ENCODE results near the gene GJB6.

The GJB6 gene

GRCh38 chr13:20258963-20259288, 26.8 kb upstream of the GJB6 start:
- no peaks in the 10 kb centered on the region for H4K20me1 ChIP-seq
- H3K27me3 ChIP-seq: no peaks in the 10 kb centered on the region
- TF ChIP-seq Cebpa-rat (IDR thresholded peaks at IDR 0.05): no peak
- no peak overlapping the region for H3K27ac ChIP-seq
- H3K36me3 ChIP-seq: no peaks in the 10 kb centered on the region
- H3K4me3 ChIP-seq: no peak overlapping the region
- H3K9me3 ChIP-seq: no peaks in the 10 kb centered on the region
- H3K4me2 ChIP-seq: no peak overlapping the region
- no peaks in the 10 kb centered on the region for H3K4me1 ChIP-seq
- no peak overlapping the region for H3K9ac ChIP-seq

- Histone ChIP-seq H3K4me1 (no peaks in the 10 kb centered on the region), H3K4me2 (no peak overlapping the region), H3K27ac (no peak overlapping the region), H3K9me3 (no peaks in the 10 kb centered on the region), H4K20me1 (no peaks in the 10 kb centered on the region), H3K27me3 (no peaks in the 10 kb centered on the region), H3K4me3 (no peak overlapping the region), H3K9ac (no peak overlapping the region), H3K36me3 (no peaks in the 10 kb centered on the region)
- TF ChIP-seq Cebpa-rat (IDR thresholded peaks at IDR 0.05): no peak
Measured at GRCh38 chr13:20258208-20258962, 26.3 kb upstream of the GJB6 start.

GRCh38 chr13:20254076-20254475, 22.0 kb upstream of the GJB6 start:
- no peak overlapping the region for H3K27ac ChIP-seq
- no peak overlapping the region for H3K9ac ChIP-seq
- no peaks in the 10 kb centered on the region for H4K20me1 ChIP-seq
- H3K4me1 ChIP-seq: no peaks in the 10 kb centered on the region
- H3K36me3 ChIP-seq: no peaks in the 10 kb centered on the region
- no peak overlapping the region for H3K4me3 ChIP-seq
- no peaks in the 10 kb centered on the region for H3K27me3 ChIP-seq
- H3K9me3 ChIP-seq: no peaks in the 10 kb centered on the region
- H3K4me2 ChIP-seq: no peak overlapping the region
- no peak for TF ChIP-seq Cebpa-rat (IDR thresholded peaks at IDR 0.05)

- no peak overlapping the region for H3K9ac ChIP-seq
- TF ChIP-seq Cebpa-rat (IDR thresholded peaks at IDR 0.05): no peak
- H3K4me2 ChIP-seq: no peak overlapping the region
- H4K20me1 ChIP-seq: no peaks in the 10 kb centered on the region
- H3K4me3 ChIP-seq: no peak overlapping the region
- no peaks in the 10 kb centered on the region for H3K27me3 ChIP-seq
- no peaks in the 10 kb centered on the region for H3K36me3 ChIP-seq
- no peak overlapping the region for H3K27ac ChIP-seq
- no peaks in the 10 kb centered on the region for H3K4me1 ChIP-seq
- H3K9me3 ChIP-seq: no peaks in the 10 kb centered on the region
Measured at GRCh38 chr13:20249913-20250312, 17.8 kb upstream of the GJB6 start.

DNA sequence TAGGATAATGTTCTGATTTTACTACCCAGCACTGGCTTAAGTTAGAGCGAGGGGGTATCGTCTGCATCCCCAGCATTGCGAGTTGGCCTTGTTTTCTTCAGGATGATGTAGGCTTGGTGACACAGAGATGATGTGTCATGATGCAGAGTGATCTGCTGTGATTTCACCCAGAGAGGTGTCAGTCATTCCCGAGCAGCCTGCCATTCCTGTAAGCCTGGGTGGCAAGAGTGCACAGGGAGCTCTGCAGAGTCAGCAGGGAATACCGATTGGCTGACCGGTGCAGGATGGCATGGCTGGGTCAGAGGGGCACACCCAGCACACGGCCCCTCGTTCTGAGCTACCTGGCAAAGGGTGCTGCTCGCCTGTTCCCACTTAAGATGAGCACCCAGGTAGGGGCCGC, 15.8 kb upstream of the GJB6 start:
- no peak for TF ChIP-seq Cebpa-rat (IDR thresholded peaks at IDR 0.05)
- no peaks in the 10 kb centered on the region for H3K4me1 ChIP-seq
- no peaks in the 10 kb centered on the region for H3K9me3 ChIP-seq
- no peak overlapping the region for H3K9ac ChIP-seq
- no peaks in the 10 kb centered on the region for H4K20me1 ChIP-seq
- H3K36me3 ChIP-seq: no peaks in the 10 kb centered on the region
- H3K27ac ChIP-seq: no peak overlapping the region
- no peaks in the 10 kb centered on the region for H3K27me3 ChIP-seq
- no peak overlapping the region for H3K4me3 ChIP-seq
- no peak overlapping the region for H3K4me2 ChIP-seq

DNA sequence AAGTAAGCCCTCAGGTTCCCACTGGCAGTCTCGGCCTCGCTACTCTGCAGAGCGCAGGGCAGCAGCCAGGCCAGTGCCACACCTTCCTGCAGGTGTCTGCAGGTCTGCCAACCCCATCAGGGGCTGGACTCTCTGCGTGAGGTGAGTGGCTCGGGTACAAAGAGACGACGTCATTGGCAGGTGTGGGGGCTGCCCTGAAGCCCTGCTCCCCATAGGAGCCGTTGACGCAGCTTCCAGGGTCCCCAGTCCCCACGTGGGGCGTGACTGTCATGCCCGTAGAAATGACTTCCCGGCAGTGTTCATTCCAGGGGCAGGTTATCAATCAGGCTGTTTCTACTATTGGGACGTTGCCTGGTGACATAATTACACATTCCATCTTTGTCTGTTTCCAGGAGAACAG, 15.3 kb upstream of the GJB6 start:
- no peaks in the 10 kb centered on the region for H3K4me1 ChIP-seq
- H3K9ac ChIP-seq: no peak overlapping the region
- H3K9me3 ChIP-seq: no peaks in the 10 kb centered on the region
- H3K36me3 ChIP-seq: no peaks in the 10 kb centered on the region
- H3K27me3 ChIP-seq: no peaks in the 10 kb centered on the region
- H4K20me1 ChIP-seq: no peaks in the 10 kb centered on the region
- H3K4me3 ChIP-seq: no peak overlapping the region
- TF ChIP-seq Cebpa-rat (IDR thresholded peaks at IDR 0.05): no peak
- H3K27ac ChIP-seq: no peak overlapping the region
- H3K4me2 ChIP-seq: no peak overlapping the region

DNA sequence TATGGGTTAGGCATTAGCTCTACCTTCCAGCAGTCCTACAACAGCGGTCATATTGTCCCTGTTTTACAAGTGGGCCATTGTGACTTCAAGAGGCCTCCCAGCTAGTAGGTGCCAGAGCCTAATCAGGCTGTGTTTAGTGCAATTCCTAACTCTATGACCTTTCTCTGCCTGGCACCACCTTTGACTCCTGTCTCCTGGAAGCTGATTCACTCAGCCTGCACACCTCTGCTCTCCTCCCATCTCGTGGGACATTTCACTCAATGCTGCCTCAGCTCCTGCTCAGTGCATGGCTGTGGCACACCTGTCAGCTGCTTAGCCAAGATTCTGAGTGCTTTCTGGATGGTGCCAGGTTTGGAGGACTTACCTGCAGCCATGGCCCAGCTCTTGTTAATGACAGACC, 9.5 kb upstream of the GJB6 start:
- Histone ChIP-seq H3K4me1 (no peaks in the 10 kb centered on the region), H3K9ac (no peak overlapping the region), H3K9me3 (no peaks in the 10 kb centered on the region), H3K27ac (no peak overlapping the region), H3K4me3 (no peak overlapping the region), H3K4me2 (no peak overlapping the region), H4K20me1 (no peaks in the 10 kb centered on the region), H3K36me3 (no peaks in the 10 kb centered on the region), H3K27me3 (no peaks in the 10 kb centered on the region)
- TF ChIP-seq Cebpa-rat (IDR thresholded peaks at IDR 0.05): no peak

GRCh38 chr13:20239748-20240147, 7.6 kb upstream of the GJB6 start:
- Histone ChIP-seq H4K20me1 (no peaks in the 10 kb centered on the region), H3K27me3 (no peaks in the 10 kb centered on the region; the same call in 1 of the 2 replicates), H3K4me2 (no peak overlapping the region), H3K9ac (no peak overlapping the region), H3K36me3 (no peaks in the 10 kb centered on the region), H3K4me3 (no peak overlapping the region), H3K9me3 (no peaks in the 10 kb centered on the region), H3K27ac (no peak overlapping the region), H3K4me1 (no peaks in the 10 kb centered on the region)
- TF ChIP-seq Cebpa-rat (IDR thresholded peaks at IDR 0.05): no peak

DNA sequence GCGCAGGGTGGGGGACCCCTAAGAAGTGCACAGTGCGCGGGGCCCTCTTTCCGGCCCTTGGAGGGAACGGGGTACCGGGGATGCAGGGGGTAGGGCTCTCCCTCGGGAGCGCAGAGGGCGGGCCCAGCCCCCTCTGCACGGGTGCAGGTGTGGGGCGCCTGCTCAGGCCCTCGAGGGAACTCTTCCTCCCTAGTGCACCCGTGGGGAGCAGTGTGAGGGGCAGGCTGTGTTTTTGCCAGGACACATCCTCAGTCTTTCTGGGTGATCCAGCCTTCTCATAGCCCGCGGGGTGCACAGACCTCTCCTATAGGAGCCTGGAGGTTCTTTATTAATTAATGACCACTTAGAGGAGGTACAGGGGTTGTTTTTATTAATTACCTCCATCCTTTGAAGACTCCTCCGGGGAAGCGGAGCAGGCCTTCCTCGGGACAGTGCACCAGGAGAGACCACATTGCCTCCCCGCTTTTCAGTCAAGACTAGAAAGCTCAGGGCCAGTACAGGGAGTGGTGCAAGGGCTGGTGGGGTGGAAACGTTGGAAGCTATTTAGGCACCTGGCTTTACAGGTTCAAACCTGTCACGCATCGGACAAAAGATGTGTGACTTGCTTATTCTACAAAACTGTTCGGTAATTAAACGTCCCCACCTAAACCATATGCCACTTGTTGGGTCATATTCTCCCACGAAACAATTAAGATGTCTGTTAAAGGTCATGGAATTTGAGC, 598 bp upstream of the GJB6 start:
- Histone ChIP-seq H3K9ac (no peak overlapping the region), H3K27me3 (peaks cover 46% of the 10 kb centered on the region), H3K4me2 (peak overlapping the region; percentile 43), H3K9me3 (peaks cover 21% of the 10 kb centered on the region), H3K36me3 (no peaks in the 10 kb centered on the region), H3K4me3 (peak overlapping the region; percentile 46), H4K20me1 (peaks cover 6% of the 10 kb centered on the region; the same call in 1 of the 2 replicates), H3K4me1 (peaks cover 7% of the 10 kb centered on the region), H3K27ac (no peak overlapping the region)
- no peak for TF ChIP-seq Cebpa-rat (IDR thresholded peaks at IDR 0.05)
